Peyer's patch (tissue), 4 donors: ENCODE results near the gene GPR146.

ENCODE experiments used
- POLR2A ChIP-seq, 2 donors: fragments of 450-650 bp; IDR thresholded peaks; one replicate each; pipeline ENCODE4 v1.5.1; 2017; ENCODE audit warnings: antibody characterized with exemption in 2 of 2, mild to moderate bottlenecking in 2 of 2, moderate library complexity in 2 of 2
- TF ChIP-seq, protein P1 (sequence below), 6 experiments: fragments of 450-650 bp in 4 of 6; fragments of 200-600 bp in 2 of 6; sonication (generic) in 1 of 6; IDR thresholded peaks; one replicate each; pipeline ENCODE4 v1.5.1; 2017 to 2019; ENCODE audit warnings: antibody characterized with exemption in 6 of 6, mild to moderate bottlenecking in 3 of 6, moderate library complexity in 1 of 6

DNA sequence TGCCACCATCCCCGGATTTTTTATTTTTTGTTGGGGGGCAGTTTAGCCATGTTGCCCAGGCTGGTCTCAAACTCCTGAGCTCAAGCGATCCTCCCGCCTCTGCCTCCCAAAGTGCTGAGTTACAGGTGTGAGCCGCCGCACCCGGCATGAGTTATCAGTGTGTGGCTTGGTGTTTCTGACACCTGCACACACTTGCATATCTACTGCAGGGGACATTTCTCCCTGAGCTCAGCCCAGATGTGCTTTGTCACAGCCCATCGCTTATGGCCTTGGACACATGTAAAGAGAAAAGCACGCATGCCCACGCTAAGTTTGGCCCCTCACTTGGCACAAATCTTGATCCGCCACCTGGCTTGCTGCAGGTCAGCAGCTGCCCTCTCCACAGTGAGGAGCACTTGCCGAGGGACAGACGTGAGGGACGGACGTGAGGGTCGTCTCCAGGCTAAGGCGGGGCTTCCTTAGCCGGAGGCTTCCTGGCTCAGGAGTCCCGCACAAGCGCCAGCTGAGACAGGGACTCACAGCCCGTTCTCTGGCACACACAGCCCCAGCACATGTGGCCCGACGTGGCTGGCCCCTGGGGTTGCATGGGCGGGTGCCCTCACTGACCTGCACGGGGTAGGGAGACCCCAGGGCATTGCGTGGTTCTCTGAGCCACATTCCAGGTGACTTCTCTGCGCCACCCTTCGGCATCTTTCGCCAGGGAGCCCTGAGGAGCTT, 49.6 kb upstream of the GPR146 start:
- TF ChIP-seq, protein P1, sequence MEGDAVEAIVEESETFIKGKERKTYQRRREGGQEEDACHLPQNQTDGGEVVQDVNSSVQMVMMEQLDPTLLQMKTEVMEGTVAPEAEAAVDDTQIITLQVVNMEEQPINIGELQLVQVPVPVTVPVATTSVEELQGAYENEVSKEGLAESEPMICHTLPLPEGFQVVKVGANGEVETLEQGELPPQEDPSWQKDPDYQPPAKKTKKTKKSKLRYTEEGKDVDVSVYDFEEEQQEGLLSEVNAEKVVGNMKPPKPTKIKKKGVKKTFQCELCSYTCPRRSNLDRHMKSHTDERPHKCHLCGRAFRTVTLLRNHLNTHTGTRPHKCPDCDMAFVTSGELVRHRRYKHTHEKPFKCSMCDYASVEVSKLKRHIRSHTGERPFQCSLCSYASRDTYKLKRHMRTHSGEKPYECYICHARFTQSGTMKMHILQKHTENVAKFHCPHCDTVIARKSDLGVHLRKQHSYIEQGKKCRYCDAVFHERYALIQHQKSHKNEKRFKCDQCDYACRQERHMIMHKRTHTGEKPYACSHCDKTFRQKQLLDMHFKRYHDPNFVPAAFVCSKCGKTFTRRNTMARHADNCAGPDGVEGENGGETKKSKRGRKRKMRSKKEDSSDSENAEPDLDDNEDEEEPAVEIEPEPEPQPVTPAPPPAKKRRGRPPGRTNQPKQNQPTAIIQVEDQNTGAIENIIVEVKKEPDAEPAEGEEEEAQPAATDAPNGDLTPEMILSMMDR (IDR thresholded peaks at IDR 0.05) = no peak
- no peak for TF ChIP-seq POLR2A (IDR thresholded peaks at IDR 0.05)
